A673 (cell line): ENCODE results near the gene APOBEC3B.

Source experiments
- CTCF ChIP-seq: fragments of 300-800, 200-600 bp; sonication (generic); conservative IDR thresholded peaks from 2 replicates; pipeline ENCODE4 v1.5.1; 2017; ENCODE audit warnings: low read depth, mild to moderate bottlenecking, antibody characterized with exemption, low read length, moderate library complexity, mixed read lengths
- EZH2 ChIP-seq: fragments of 200-600 bp; sonication (generic); IDR thresholded peaks from 2 replicates; pipeline ENCODE4 v1.6.1; 2017; ENCODE audit warnings: borderline replicate concordance, low read depth, mild to moderate bottlenecking, mixed read lengths, antibody characterized with exemption, low read length; ENCODE audit not compliant: poor library complexity, severe bottlenecking

GRCh38 chr22:38946771-38947170 lies 35.4 kb upstream of the APOBEC3B start:
- TF ChIP-seq EZH2 (no peak), CTCF (no peak)
